HEK293 (cell line): Measurements from ENCODE around the gene DEPDC5.

Experiments used
- CTCF ChIA-PET: fragments of 350-600 bp; formaldehyde crosslinking; extraction: SDS; loops from one replicate; lab custom pipeline; 2021; ENCODE audit warnings: antibody characterized with exemption; lab: Yijun Ruan, JAX
- POLR2A ChIA-PET: fragments of 300-600 bp; formaldehyde crosslinking; extraction: SDS; loops from one replicate; lab custom pipeline; 2020; ENCODE audit warnings: antibody characterized with exemption, inconsistent platforms; lab: Yijun Ruan, JAX
- H3K27ac ChIP-seq: fragments of 200-500 bp; sonication (Bioruptor generic); 2 replicates; pipeline ENCODE4 v1.5.1; 2014; ENCODE audit warnings: low read depth, low read length, control low read depth, inconsistent platforms; ENCODE audit errors: extremely low read depth
- H3K36me3 ChIP-seq, 2 experiments: fragments of 200-500 bp in 1 of 2; sonication (Bioruptor generic) in 1 of 2; 1 replicate in 1 of 2; 2 replicates in 1 of 2; pipeline ENCODE4 v1.5.1; 2014 to 2017; ENCODE audit warnings: inconsistent platforms in 2 of 2, low read length in 2 of 2; ENCODE audit not compliant: control insufficient read depth in 2 of 2, insufficient read depth in 1 of 2
- H3K4me1 ChIP-seq: fragments of 200-500 bp; sonication (Bioruptor generic); 2 replicates; pipeline ENCODE4 v1.5.1; 2014; ENCODE audit warnings: mild to moderate bottlenecking, low read length, inconsistent platforms; ENCODE audit not compliant: control insufficient read depth, insufficient read depth
- H3K4me3 ChIP-seq: 2 replicates; pipeline ENCODE4 v1.5.1; 2011; ENCODE audit warnings: low read depth, mild to moderate bottlenecking, control low read depth, low read length, moderate library complexity
- H3K9me3 ChIP-seq: fragments of 200-500 bp; sonication (Bioruptor generic); 2 replicates; pipeline ENCODE4 v1.5.1; 2014; ENCODE audit warnings: low read depth, low read length, inconsistent platforms; ENCODE audit not compliant: control insufficient read depth, insufficient read depth
- IKZF3 ChIP-seq: fragments of 450-650 bp; IDR thresholded peaks from 2 replicates; pipeline ENCODE4 v1.5.0; 2018; ENCODE audit warnings: missing biosample characterization, mild to moderate bottlenecking, missing genetic modification characterization, moderate library complexity
- PRDM10 ChIP-seq: fragments of 450-650 bp; formaldehyde crosslinking; IDR thresholded peaks from 2 replicates; pipeline ENCODE4 v1.5.1; 2016; ENCODE audit warnings: missing biosample characterization, missing genetic modification characterization
- ZBTB11 ChIP-seq: fragments of 450-650 bp; formaldehyde crosslinking; conservative IDR thresholded peaks from 2 replicates; pipeline ENCODE4 v1.5.1; 2016; ENCODE audit warnings: low read depth, missing biosample characterization, missing genetic modification characterization
- ZFP37 ChIP-seq: fragments of 450-650 bp; formaldehyde crosslinking; IDR thresholded peaks from 2 replicates; pipeline ENCODE4 v1.5.1; 2016; ENCODE audit warnings: missing biosample characterization, missing genetic modification characterization
- ZIC2 ChIP-seq: fragments of 450-650 bp; formaldehyde crosslinking; IDR thresholded peaks from 2 replicates; pipeline ENCODE4 v1.5.1; 2016; ENCODE audit warnings: missing biosample characterization, missing genetic modification characterization
- ZNF18 ChIP-seq: fragments of 450-650 bp; formaldehyde crosslinking; IDR thresholded peaks from 2 replicates; pipeline ENCODE4 v1.5.1; 2016; ENCODE audit warnings: missing biosample characterization, missing genetic modification characterization
- ZNF202 ChIP-seq: fragments of 450-650 bp; formaldehyde crosslinking; IDR thresholded peaks from 2 replicates; pipeline ENCODE4 v1.5.1; 2016; ENCODE audit warnings: missing biosample characterization, missing genetic modification characterization, borderline replicate concordance
- ZNF341 ChIP-seq: fragments of 450-650 bp; formaldehyde crosslinking; IDR thresholded peaks from 2 replicates; pipeline ENCODE4; 2016; ENCODE audit warnings: low read depth, missing biosample characterization, missing genetic modification characterization
- ZNF510 ChIP-seq: fragments of 450-650 bp; formaldehyde crosslinking; IDR thresholded peaks from 2 replicates; pipeline ENCODE4 v1.5.1; 2018; ENCODE audit warnings: mild to moderate bottlenecking, missing genetic modification characterization, missing biosample characterization; ENCODE audit not compliant: insufficient replicate concordance
- ZNF660 ChIP-seq: fragments of 450-650 bp; IDR thresholded peaks from 2 replicates; pipeline ENCODE4 v1.5.1; 2018; ENCODE audit warnings: missing biosample characterization, mild to moderate bottlenecking, missing genetic modification characterization
- ZNF777 ChIP-seq: fragments of 450-650 bp; formaldehyde crosslinking; IDR thresholded peaks from 2 replicates; pipeline ENCODE4 v1.5.1; 2017; ENCODE audit warnings: missing biosample characterization, missing genetic modification characterization, borderline replicate concordance

Gene DEPDC5

GRCh38 chr22:31898926-31899325 is 145.1 kb downstream of the DEPDC5 start (continued):
- TF ChIP-seq ZIC2 (no peak), ZNF18 (tag by site-specific recombination) (no peak), ZNF341 (tag by site-specific recombination) (no peak)

GRCh38 chr22:31899669-31900068 is 145.8 kb downstream of the DEPDC5 start:
- Histone ChIP-seq H3K4me3 (no peak overlapping the region), H3K9me3 (no peaks in the 10 kb centered on the region), H3K4me1 (peaks cover 6% of the 10 kb centered on the region; the same call in 1 of the 2 replicates), H3K36me3 (peaks cover 5 to 42% of the 10 kb centered on the region in 2 experiments; a peak in 2 of 3 replicates)
- CTCF ChIA-PET: no interaction called here
- TF ChIP-seq ZNF18 (tag by site-specific recombination): no peak
- no peak for TF ChIP-seq IKZF3 (tag by site-specific recombination)
- TF ChIP-seq ZFP37 (tag by site-specific recombination): no peak
- no peak for TF ChIP-seq PRDM10 (tag by site-specific recombination)
- no peak for TF ChIP-seq ZBTB11 (tag by site-specific recombination)
- no peak for TF ChIP-seq ZNF777 (tag by site-specific recombination)
- TF ChIP-seq ZNF660 (tag by site-specific recombination): no peak
- no peak for TF ChIP-seq ZNF202
- TF ChIP-seq ZNF510 (tag by site-specific recombination): no peak
- TF ChIP-seq, all 188 proteins: peak for 0
- no peak overlapping the region for H3K27ac ChIP-seq
- POLR2A ChIA-PET: no interaction called here
